Measurements from ENCODE around the gene EXD2. TPM values are rescaled to one million over a fixed set of nuclear protein-coding genes. Genes with fewer than 3 reads are reported as not detected.

The EXD2 gene
- 22.3 and 25.9 TPM in 2 replicates for total RNA-seq

GRCh38 chr14:69191340-69192111 lies at the start of gene EXD2:
Gene EXD2 (plus strand): TSS chr14:69191498. CDS start chr14:69209471, 17,973 bp downstream.

GRCh38 chr14:69152902-69153151 lies 38.5 kb upstream of the EXD2 start, which contains the start of gene DCAF5:
Gene DCAF5 (minus strand): TSS chr14:69153119. CDS start chr14:69152978, 141 bp downstream.

GRCh38 chr14:69259527-69260189 lies 68.4 kb downstream of the EXD2 start, which contains the start of gene GALNT16:
Gene GALNT16 (plus strand): TSS chr14:69260158. CDS start chr14:69260291, 133 bp downstream.

Other genes with a start within 250 kb of the EXD2 start
- gene ACTN1, start 212.2 kb upstream of the EXD2 start, total RNA-seq: 449 and 543 TPM in 2 replicates
- gene DCAF5, start 38.4 kb upstream of the EXD2 start, total RNA-seq: 17.0 TPM in 2 replicates
- not detected in 2 replicates for gene GALNT16, start 68.7 kb downstream of the EXD2 start, total RNA-seq
- gene ERH, start 206.8 kb downstream of the EXD2 start, total RNA-seq: 141 and 190 TPM in 2 replicates
- gene SLC39A9, start 207.2 kb downstream of the EXD2 start, total RNA-seq: 88.2 and 89.7 TPM in 2 replicates